ENCODE results near the gene NSMF.
A peak's percentile ranks its signal among the peaks of the same experiment; 100 is the strongest.

DNA sequence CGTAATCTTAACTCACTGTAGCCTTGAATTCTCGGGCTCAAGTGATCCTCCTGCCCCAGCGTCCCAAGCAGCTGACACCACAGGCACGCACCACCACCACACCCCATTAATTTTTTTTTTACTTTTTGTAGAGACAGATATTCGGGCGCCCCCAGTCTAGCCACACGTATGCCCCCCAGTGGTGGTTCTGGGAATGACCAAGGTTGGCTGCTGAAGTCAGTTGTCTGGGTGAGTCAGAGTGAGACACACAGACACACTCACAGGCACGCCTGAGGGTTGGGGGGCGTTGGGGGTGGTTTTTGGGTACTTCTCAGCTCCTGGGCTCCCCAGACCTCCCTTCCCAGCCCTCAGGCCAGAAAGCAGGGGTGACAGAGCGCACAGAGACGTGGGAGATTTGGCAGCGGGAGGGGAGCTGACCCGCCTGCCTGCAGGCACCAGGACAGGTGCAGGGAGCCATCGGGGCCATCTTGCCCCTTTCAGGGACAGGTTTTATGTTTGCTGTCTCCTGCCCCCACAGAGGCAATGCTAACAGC lies 13.8 kb downstream of the NSMF start:
- TF ChIP-seq CTCF (IDR thresholded peaks at IDR 0.05) = peak; percentile 83
- no peak for TF ChIP-seq EZH2 (IDR thresholded peaks at IDR 0.05; ENCODE audit: borderline replicate concordance, insufficient read depth, low read depth, low read length, poor library complexity, severe bottlenecking)

Measured in B cell (primary cell).